Vagina (tissue), 2 donors: ENCODE measurements around the gene TMTC2. TPM values are rescaled to one million over a fixed set of nuclear protein-coding genes. Genes with fewer than 3 reads are reported as not detected.

Experiments used
- DNase-seq, 2 donors: peaks; one replicate each; pipeline ENCODE4 v3.0.0-alpha.2; 2017; ENCODE audit errors: extremely low spot score in 2 of 2
- H3K27ac ChIP-seq: fragments of 200-600 bp; sonication (generic); one replicate; pipeline ENCODE4 v1.5.1; 2019
- H3K27me3 ChIP-seq: fragments of 200-600 bp; sonication (generic); one replicate; pipeline ENCODE4 v1.5.1; 2019
- H3K36me3 ChIP-seq, 2 donors: fragments of 200-600 bp; sonication (generic); one replicate each; pipeline ENCODE4 v1.5.1; 2017 to 2019
- H3K4me1 ChIP-seq: fragments of 200-600 bp; sonication (generic); one replicate; pipeline ENCODE4 v1.5.1; 2019
- H3K4me3 ChIP-seq, 2 donors: fragments of 200-600 bp; sonication (generic); 1 replicate in 1 of 2; 2 replicates in 1 of 2; pipeline ENCODE4 v1.5.1; 2016 to 2019
- H3K9me3 ChIP-seq: fragments of 200-600 bp; sonication (generic); one replicate; pipeline ENCODE4 v1.5.1; 2019
- CTCF ChIP-seq, 3 experiments: fragments of 450-650 bp in 2 of 3; fragments of 200-600 bp in 1 of 3; sonication (generic) in 1 of 3; IDR thresholded peaks; one replicate each; pipeline ENCODE4 v1.5.1; 2017 to 2019; ENCODE audit warnings: antibody characterized with exemption in 3 of 3, mild to moderate bottlenecking in 2 of 3, moderate library complexity in 2 of 3
- POLR2A ChIP-seq, 2 donors: fragments of 450-650 bp; IDR thresholded peaks; one replicate each; pipeline ENCODE4 v1.6.1; 2017; ENCODE audit warnings: antibody characterized with exemption in 2 of 2, mild to moderate bottlenecking in 2 of 2, moderate library complexity in 2 of 2
- POLR2AphosphoS5 ChIP-seq, 2 donors: sonication (generic); formaldehyde crosslinking; IDR thresholded peaks; one replicate each; pipeline ENCODE4 v1.9.0; 2017; ENCODE audit warnings: antibody characterized with exemption in 2 of 2, mild to moderate bottlenecking in 2 of 2, low read depth in 1 of 2; ENCODE audit not compliant: insufficient read depth in 1 of 2
- intact Hi-C: fragments of 100-400 bp; cut with DNase I; formaldehyde crosslinking; loops from one replicate; pipeline ENCODE4 v1.15.1; 2023
- total RNA-seq: library from RNA; depleted of rRNA; stranded (reverse); fragments of >200 nt; gene quantifications from one replicate; pipeline ENCODE4 v1.2.3, GENCODE V29; 2016

Gene TMTC2
- total RNA-seq, 1 donor from 2014 or later: 15.5 TPM

DNA sequence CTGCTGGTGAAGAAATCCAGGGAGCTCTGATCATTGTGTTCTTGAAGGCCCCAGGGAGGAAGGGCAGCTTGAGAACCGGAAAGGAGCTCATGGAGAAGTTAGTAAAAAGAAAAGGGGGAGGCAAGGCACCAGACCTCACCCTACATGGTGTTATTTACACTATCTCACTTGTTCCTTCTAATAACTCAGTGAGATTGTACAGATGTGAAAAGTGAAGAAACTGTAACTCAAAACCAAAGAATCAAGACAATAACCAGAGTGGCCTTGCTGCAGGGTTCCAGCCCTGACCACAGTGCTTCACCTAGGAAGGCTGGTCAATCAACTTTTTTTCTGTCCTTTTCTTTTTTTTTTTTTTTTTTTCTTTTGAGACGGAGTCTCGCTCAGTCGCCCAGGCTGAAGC, 353.6 kb downstream of the TMTC2 start:
- Histone ChIP-seq H3K9me3 (no peaks in the 10 kb centered on the region), H3K36me3 (no peaks in the 10 kb centered on the region), H3K4me3 (no peak overlapping the region), H3K27me3 (no peaks in the 10 kb centered on the region), H3K27ac (no peak overlapping the region), H3K4me1 (no peaks in the 10 kb centered on the region)
- intact Hi-C loops: no loop called here
- TF ChIP-seq CTCF (IDR thresholded peaks at IDR 0.05): no peak
- no peak for TF ChIP-seq POLR2A (IDR thresholded peaks at IDR 0.05)
- no peak for TF ChIP-seq POLR2AphosphoS5 (IDR thresholded peaks at IDR 0.05; ENCODE audit: insufficient read depth in 1 of 2, low read depth in 1 of 2)
- DNase-seq: no peak

DNA sequence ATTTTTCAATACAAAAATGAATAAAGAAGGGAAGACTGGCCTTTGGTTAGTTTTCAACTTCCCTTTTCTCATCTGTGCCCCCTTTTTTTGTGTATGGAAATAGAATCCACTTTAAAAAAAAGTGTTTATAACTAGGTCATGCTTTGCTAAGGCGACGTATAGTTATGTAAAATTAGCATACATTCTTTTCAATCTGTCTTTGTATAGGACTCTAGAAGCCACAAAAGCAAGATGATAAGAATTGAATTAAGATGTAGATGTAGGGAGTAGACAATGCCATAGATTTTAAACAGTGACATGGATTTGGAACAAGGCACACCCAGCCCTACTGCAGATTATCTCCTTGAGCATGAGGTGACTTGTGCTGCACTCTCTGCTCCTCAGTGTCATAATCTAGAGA, 354.3 kb downstream of the TMTC2 start:
- Histone ChIP-seq H3K27me3 (no peaks in the 10 kb centered on the region), H3K4me3 (no peak overlapping the region), H3K27ac (no peak overlapping the region), H3K36me3 (no peaks in the 10 kb centered on the region), H3K9me3 (no peaks in the 10 kb centered on the region), H3K4me1 (no peaks in the 10 kb centered on the region)
- no peak for TF ChIP-seq CTCF (IDR thresholded peaks at IDR 0.05)
- no peak for TF ChIP-seq POLR2A (IDR thresholded peaks at IDR 0.05)
- TF ChIP-seq POLR2AphosphoS5 (IDR thresholded peaks at IDR 0.05; ENCODE audit: insufficient read depth in 1 of 2, low read depth in 1 of 2): no peak
- no peak for DNase-seq
- intact Hi-C loops: no loop called here

DNA sequence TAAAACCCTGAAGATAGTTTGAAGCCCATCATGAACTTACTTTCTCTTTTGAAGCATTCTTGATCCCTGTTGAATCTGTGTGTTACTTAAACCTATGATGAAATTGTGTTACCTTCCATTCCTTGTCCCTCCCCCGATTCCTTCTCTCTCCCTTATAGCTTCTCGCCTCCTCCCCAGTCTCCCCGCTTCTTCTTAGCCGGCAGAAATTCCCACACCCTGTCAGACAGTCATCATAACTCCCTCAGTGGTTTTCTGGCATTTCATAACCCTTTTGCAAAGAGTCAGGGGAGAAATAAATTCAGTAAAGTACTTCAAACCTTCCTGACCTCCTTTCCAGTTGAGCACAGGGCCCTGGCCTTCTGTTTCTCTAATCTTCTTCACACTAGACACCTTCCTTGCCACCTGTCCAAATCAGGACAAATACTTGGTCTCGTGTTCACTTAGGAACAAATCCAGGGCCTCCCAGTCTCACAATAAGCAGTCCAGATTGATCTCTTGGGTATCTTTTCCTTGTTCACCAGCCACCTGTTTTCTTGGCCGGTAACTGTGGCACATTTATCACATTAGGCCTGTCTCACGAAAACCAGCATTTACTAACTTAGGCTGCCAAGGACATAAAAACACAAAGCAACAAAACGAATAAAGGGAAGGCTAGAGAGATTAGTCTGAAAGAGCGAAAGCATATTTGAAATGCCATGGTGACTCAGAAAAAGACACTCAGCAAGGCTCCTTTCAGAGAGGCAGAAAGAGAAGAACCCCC, 355.9 kb downstream of the TMTC2 start:
- no peak for TF ChIP-seq POLR2A (IDR thresholded peaks at IDR 0.05)
- TF ChIP-seq CTCF (IDR thresholded peaks at IDR 0.05): no peak
- TF ChIP-seq POLR2AphosphoS5 (IDR thresholded peaks at IDR 0.05; ENCODE audit: insufficient read depth in 1 of 2, low read depth in 1 of 2): no peak

GRCh38 chr12:83044736-83045135, 358.0 kb downstream of the TMTC2 start:
- intact Hi-C loops: no loop called here
- no peak overlapping the region for H3K4me3 ChIP-seq
- no peak for DNase-seq
- H3K27ac ChIP-seq: no peak overlapping the region
- H3K9me3 ChIP-seq: no peaks in the 10 kb centered on the region
- no peaks in the 10 kb centered on the region for H3K27me3 ChIP-seq
- H3K4me1 ChIP-seq: no peaks in the 10 kb centered on the region
- H3K36me3 ChIP-seq: no peaks in the 10 kb centered on the region
- TF ChIP-seq CTCF (IDR thresholded peaks at IDR 0.05) (no peak), POLR2A (IDR thresholded peaks at IDR 0.05) (no peak), POLR2AphosphoS5 (IDR thresholded peaks at IDR 0.05; ENCODE audit: insufficient read depth in 1 of 2, low read depth in 1 of 2) (no peak)

More for the DNA sequence above, 355.9 kb downstream of the TMTC2 start:
- Histone ChIP-seq H3K27ac (no peak overlapping the region), H3K9me3 (no peaks in the 10 kb centered on the region), H3K27me3 (no peaks in the 10 kb centered on the region), H3K36me3 (no peaks in the 10 kb centered on the region), H3K4me3 (no peak overlapping the region), H3K4me1 (no peaks in the 10 kb centered on the region)
- intact Hi-C loops: no loop called here
- DNase-seq: no peak

- H3K27ac ChIP-seq: no peak overlapping the region
- H3K36me3 ChIP-seq: no peaks in the 10 kb centered on the region
- intact Hi-C loops: no loop called here
- no peak for TF ChIP-seq POLR2A (IDR thresholded peaks at IDR 0.05)
- TF ChIP-seq CTCF (IDR thresholded peaks at IDR 0.05): no peak
- TF ChIP-seq POLR2AphosphoS5 (IDR thresholded peaks at IDR 0.05; ENCODE audit: insufficient read depth in 1 of 2, low read depth in 1 of 2): no peak
- H3K4me3 ChIP-seq: no peak overlapping the region
- no peaks in the 10 kb centered on the region for H3K4me1 ChIP-seq
- H3K9me3 ChIP-seq: no peaks in the 10 kb centered on the region
- DNase-seq: no peak
- no peaks in the 10 kb centered on the region for H3K27me3 ChIP-seq
Measured at GRCh38 chr12:83046019-83046418, 359.3 kb downstream of the TMTC2 start.
